CD4-positive, alpha-beta T cell (primary cell): ENCODE results near the gene FAM120B. TPM values are rescaled to one million over a fixed set of nuclear protein-coding genes. Genes with fewer than 3 reads are reported as not detected.
"Not testable (repeated sequence)": the region's sequence is repeated elsewhere in the genome, so short reads cannot be mapped to it uniquely, and the experiment has no call there.

Source experiments
- ATAC-seq: fragments of 200-7000 bp; cut with Tn5 transposase; one replicate; pipeline ENCODE4 v1.10.0; 2022; ENCODE audit warnings: mild to moderate bottlenecking; ENCODE audit not compliant: poor library complexity
- CTCF ChIA-PET: fragments of 350-600 bp; sonication (Branson Sonifier 250); formaldehyde crosslinking; loops from one replicate; lab custom pipeline; 2021; ENCODE audit warnings: antibody characterized with exemption, inconsistent platforms; lab: Charles Lee
- POLR2A ChIA-PET: fragments of 350-600 bp; sonication (Branson Sonifier 250); formaldehyde crosslinking; loops from one replicate; lab custom pipeline; 2021; ENCODE audit warnings: antibody characterized with exemption, inconsistent platforms; lab: Charles Lee
- DNase-seq, 14 experiments: peaks; one replicate each; pipeline ENCODE4 v3.0.0-alpha.2; 2013 to 2020; ENCODE audit warnings: mixed read lengths in 2 of 14
- H3K27ac ChIP-seq, 2 donors: one replicate each; pipeline versions ENCODE4 v1.5.1 to v1.7.0; 2013; ENCODE audit warnings: low read length in 2 of 2, low read depth in 1 of 2, mild to moderate bottlenecking in 1 of 2
- H3K27me3 ChIP-seq, 2 experiments: 1 replicate in 1 of 2; 2 replicates in 1 of 2; pipeline versions ENCODE4 v1.6.1 to v1.7.0; 2013; ENCODE audit warnings: low read length in 2 of 2, control low read depth in 1 of 2, mild to moderate bottlenecking in 1 of 2, moderate library complexity in 1 of 2; ENCODE audit not compliant: insufficient read depth in 2 of 2, control insufficient read depth in 1 of 2
- H3K36me3 ChIP-seq: one replicate; pipeline ENCODE4 v1.6.1; 2013; ENCODE audit warnings: low read length, control low read depth; ENCODE audit not compliant: insufficient read depth
- H3K4me1 ChIP-seq: one replicate; pipeline ENCODE4 v1.6.1; 2013; ENCODE audit warnings: low read length, control low read depth; ENCODE audit not compliant: insufficient read depth
- H3K4me3 ChIP-seq: one replicate; pipeline ENCODE4 v1.5.1; 2013; ENCODE audit warnings: mild to moderate bottlenecking, low read length, moderate library complexity
- H3K9me3 ChIP-seq, 2 experiments: 1 replicate in 1 of 2; 2 replicates in 1 of 2; pipeline versions ENCODE4 v1.6.1 to v1.7.0; 2013; ENCODE audit warnings: low read length in 2 of 2, mild to moderate bottlenecking in 2 of 2, control low read depth in 1 of 2, moderate library complexity in 1 of 2; ENCODE audit not compliant: control insufficient read depth in 1 of 2, insufficient read depth in 1 of 2
- H3K27ac Mint-ChIP-seq: one replicate; pipeline ENCODE4 v1.8.0; 2020; ENCODE audit warnings: mixed read lengths
- H3K27me3 Mint-ChIP-seq: one replicate; pipeline ENCODE4 v1.8.0; 2021; ENCODE audit warnings: mixed read lengths
- H3K36me3 Mint-ChIP-seq: one replicate; pipeline ENCODE4 v1.8.0; 2021; ENCODE audit warnings: low read depth, mixed read lengths
- H3K4me1 Mint-ChIP-seq: one replicate; pipeline ENCODE4 v1.8.0; 2021; ENCODE audit warnings: low read depth, mixed read lengths
- H3K4me3 Mint-ChIP-seq: one replicate; pipeline ENCODE4 v1.8.0; 2020; ENCODE audit warnings: mild to moderate bottlenecking, mixed read lengths
- H3K9me3 Mint-ChIP-seq: one replicate; pipeline ENCODE4 v1.8.0; 2020; ENCODE audit warnings: mixed read lengths
- CTCF ChIP-seq: fragments of 200-600 bp; IDR thresholded peaks from one replicate; pipeline ENCODE4 v1.8.0; 2022; ENCODE audit warnings: antibody characterized with exemption, mild to moderate bottlenecking
- intact Hi-C, 2 experiments: fragments of 100-400 bp; cut with DNase I in 1 of 2; cut with micrococcal nuclease in 1 of 2; formaldehyde crosslinking; loops; one replicate each; pipeline versions ENCODE4 v1.15.1 to v1.9.0; 2023 to 2025; cut with DNase I, micrococcal nuclease
- total RNA-seq, 174 experiments: library from RNA in 2 of 174; stranded (reverse) in 2 of 174; gene quantifications; one replicate each; pipeline ENCODE4 v1.2.3 and lab custom pipeline; 2021 to 2026

Gene FAM120B
- total RNA-seq, 2 experiments from 2014 or later: 24.1 to 26.7 TPM

- ATAC-seq: no peak
Measured at GRCh38 chr6:170405311-170405975, 98.9 kb downstream of the FAM120B start.

GRCh38 chr6:170407200-170407599 is 100.6 kb downstream of the FAM120B start:
- Histone ChIP-seq H3K4me1 (no peaks in the 10 kb centered on the region), H3K9me3 (peaks cover 6 to 10% of the 10 kb centered on the region in 2 experiments), H3K4me3 (no peak overlapping the region), H3K27ac (no peak overlapping the region), H3K27me3 (no peaks in the 10 kb centered on the region), H3K36me3 (peaks cover 36% of the 10 kb centered on the region)
- peaks cover 11% of the 10 kb centered on the region for H3K9me3 Mint-ChIP-seq
- intact Hi-C loops: no loop called here
- TF ChIP-seq CTCF: no peak
- POLR2A ChIA-PET: no interaction called here
- H3K36me3 Mint-ChIP-seq: peaks cover 50% of the 10 kb centered on the region
- CTCF ChIA-PET: no interaction called here
- no peaks in the 10 kb centered on the region for H3K4me1 Mint-ChIP-seq
- H3K27ac Mint-ChIP-seq: no peak overlapping the region
- no peaks in the 10 kb centered on the region for H3K27me3 Mint-ChIP-seq
- DNase-seq (no peak), ATAC-seq (no peak)
- no peak overlapping the region for H3K4me3 Mint-ChIP-seq

More at GRCh38 chr6:170405311-170405975, 98.9 kb downstream of the FAM120B start:
- no peak overlapping the region for H3K27ac ChIP-seq
- CTCF ChIA-PET: no interaction called here
- no peaks in the 10 kb centered on the region for H3K9me3 Mint-ChIP-seq
- H3K4me1 ChIP-seq: no peaks in the 10 kb centered on the region
- POLR2A ChIA-PET: no interaction called here
- intact Hi-C loops: no loop called here
- peaks cover 68% of the 10 kb centered on the region for H3K36me3 Mint-ChIP-seq
- no peak for DNase-seq
- H3K4me3 Mint-ChIP-seq: no peak overlapping the region
- peaks cover 3 to 6% of the 10 kb centered on the region in 2 experiments for H3K9me3 ChIP-seq
- no peak for TF ChIP-seq CTCF
- H3K27me3 Mint-ChIP-seq: no peaks in the 10 kb centered on the region
- peaks cover 52% of the 10 kb centered on the region for H3K36me3 ChIP-seq
- H3K4me3 ChIP-seq: no peak overlapping the region
- H3K27ac Mint-ChIP-seq: peak overlapping the region; percentile 31
- no peaks in the 10 kb centered on the region for H3K4me1 Mint-ChIP-seq
- H3K27me3 ChIP-seq: no peaks in the 10 kb centered on the region

GRCh38 chr6:170407932-170408331 is 101.4 kb downstream of the FAM120B start:
- H3K36me3 ChIP-seq: peaks cover 30% of the 10 kb centered on the region
- ChIA-PET CTCF (no interaction called here), POLR2A (no interaction called here)
- no peak overlapping the region for H3K27ac ChIP-seq
- intact Hi-C loops: no loop called here
- H3K27ac Mint-ChIP-seq: no peak overlapping the region
- no peaks in the 10 kb centered on the region for H3K4me1 ChIP-seq
- no peak overlapping the region for H3K4me3 ChIP-seq
- H3K9me3 ChIP-seq: peaks cover 6 to 12% of the 10 kb centered on the region in 2 experiments
- ATAC-seq: no peak
- no peaks in the 10 kb centered on the region for H3K4me1 Mint-ChIP-seq
- TF ChIP-seq CTCF: no peak
- no peaks in the 10 kb centered on the region for H3K27me3 Mint-ChIP-seq
- no peak overlapping the region for H3K4me3 Mint-ChIP-seq
- no peaks in the 10 kb centered on the region for H3K27me3 ChIP-seq
- H3K36me3 Mint-ChIP-seq: peaks cover 43% of the 10 kb centered on the region
- peaks cover 13% of the 10 kb centered on the region for H3K9me3 Mint-ChIP-seq
- no peak for DNase-seq

- H3K27me3 ChIP-seq, H3K27ac Mint-ChIP-seq, H3K4me3 ChIP-seq, CTCF ChIA-PET, H3K4me1 Mint-ChIP-seq, H3K27ac ChIP-seq, H3K4me1 ChIP-seq, H3K4me3 Mint-ChIP-seq, POLR2A ChIA-PET, DNase-seq, ATAC-seq, intact Hi-C loops: not testable (repeated sequence)
- peaks cover 25% of the 10 kb centered on the region for H3K36me3 Mint-ChIP-seq
- H3K9me3 Mint-ChIP-seq: peaks cover 13% of the 10 kb centered on the region
- Histone ChIP-seq H3K36me3 (peaks cover 13% of the 10 kb centered on the region), H3K9me3 (peaks cover 14 to 19% of the 10 kb centered on the region in 2 experiments)
- H3K27me3 Mint-ChIP-seq: peaks cover 10% of the 10 kb centered on the region
Measured at GRCh38 chr6:170409746-170410145, 103.2 kb downstream of the FAM120B start.
